Neural crest cell (in vitro differentiated cells): ENCODE measurements around the gene CFDP1. TPM values are rescaled to one million over a fixed set of nuclear protein-coding genes. Genes with fewer than 3 reads are reported as not detected.

ENCODE experiments used
- DNase-seq: peaks from one replicate; pipeline ENCODE4 v3.0.0; 2021; ENCODE audit warnings: low read depth, mixed read lengths, low spot score
- H3K27ac Mint-ChIP-seq: one replicate; pipeline ENCODE4 v1.8.0; 2021; ENCODE audit warnings: mild to moderate bottlenecking, mixed read lengths; ENCODE audit not compliant: unreplicated experiment
- H3K27me3 Mint-ChIP-seq: 2 replicates; pipeline ENCODE4 v1.8.0; 2021; ENCODE audit warnings: low read depth, mild to moderate bottlenecking, mixed read lengths
- H3K36me3 Mint-ChIP-seq: 2 replicates; pipeline ENCODE4 v1.8.0; 2021; ENCODE audit warnings: low read depth, mild to moderate bottlenecking, mixed read lengths
- H3K4me1 Mint-ChIP-seq: 2 replicates; pipeline ENCODE4 v1.8.0; 2021; ENCODE audit warnings: mixed read lengths
- H3K4me3 Mint-ChIP-seq: one replicate; pipeline ENCODE4 v1.8.0; 2021; ENCODE audit warnings: mild to moderate bottlenecking, mixed read lengths
- H3K9me3 Mint-ChIP-seq: 2 replicates; pipeline ENCODE4 v1.8.0; 2021; ENCODE audit warnings: mixed read lengths
- CTCF ChIP-seq: fragments of 200-600 bp; sonication (generic); conservative IDR thresholded peaks from 2 replicates; pipeline ENCODE4 v1.5.0; 2021; ENCODE audit warnings: antibody characterized with exemption, mild to moderate bottlenecking
- total RNA-seq: library from RNA; stranded (reverse); gene quantifications from 2 replicates; pipeline ENCODE4 v1.2.1, GENCODE V29; 2021

The CFDP1 gene
- total RNA-seq, 1 donor from 2014 or later, result 99.8 TPM

- H3K36me3 Mint-ChIP-seq, result no peaks in the 10 kb centered on the region
- H3K27ac Mint-ChIP-seq, result no peak overlapping the region
- peaks cover 57% of the 10 kb centered on the region for H3K4me1 Mint-ChIP-seq
- H3K4me3 Mint-ChIP-seq, result peak overlapping the region; percentile 70
- no peak for DNase-seq
- H3K9me3 Mint-ChIP-seq, result no peaks in the 10 kb centered on the region
- no peak for TF ChIP-seq CTCF
- no peaks in the 10 kb centered on the region for H3K27me3 Mint-ChIP-seq
Measured at GRCh38 chr16:75261590-75262078, 171.7 kb downstream of the CFDP1 start.

- peaks cover 53% of the 10 kb centered on the region for H3K4me1 Mint-ChIP-seq
- TF ChIP-seq CTCF, result no peak
- peak overlapping the region; percentile 54 for H3K4me3 Mint-ChIP-seq
- no peaks in the 10 kb centered on the region for H3K36me3 Mint-ChIP-seq
- no peaks in the 10 kb centered on the region for H3K27me3 Mint-ChIP-seq
- H3K27ac Mint-ChIP-seq, result no peak overlapping the region
- H3K9me3 Mint-ChIP-seq, result no peaks in the 10 kb centered on the region
- DNase-seq, result no peak
Measured at GRCh38 chr16:75260851-75261589, 172.3 kb downstream of the CFDP1 start.

- peaks cover 47% of the 10 kb centered on the region for H3K4me1 Mint-ChIP-seq
- no peaks in the 10 kb centered on the region for H3K9me3 Mint-ChIP-seq
- H3K27ac Mint-ChIP-seq, result no peak overlapping the region
- no peak for TF ChIP-seq CTCF
- peak overlapping the region; percentile 65 for H3K4me3 Mint-ChIP-seq
- no peaks in the 10 kb centered on the region for H3K27me3 Mint-ChIP-seq
- H3K36me3 Mint-ChIP-seq, result no peaks in the 10 kb centered on the region
- DNase-seq, result no peak
Measured at GRCh38 chr16:75258807-75259141, 174.5 kb downstream of the CFDP1 start.

GRCh38 chr16:75257886-75258806 is 175.2 kb downstream of the CFDP1 start:
- DNase-seq, result no peak
- no peak for TF ChIP-seq CTCF
- Mint-ChIP-seq H3K4me1 (peaks cover 50% of the 10 kb centered on the region), H3K4me3 (peak overlapping the region; percentile 48), H3K27me3 (no peaks in the 10 kb centered on the region), H3K36me3 (no peaks in the 10 kb centered on the region), H3K9me3 (no peaks in the 10 kb centered on the region), H3K27ac (no peak overlapping the region)

GRCh38 chr16:75256696-75257343 is 176.5 kb downstream of the CFDP1 start:
- H3K4me1 Mint-ChIP-seq, result peaks cover 47% of the 10 kb centered on the region
- peak overlapping the region; percentile 48 for H3K4me3 Mint-ChIP-seq
- H3K36me3 Mint-ChIP-seq, result no peaks in the 10 kb centered on the region

More at GRCh38 chr16:75256696-75257343, 176.5 kb downstream of the CFDP1 start:
- Mint-ChIP-seq H3K27me3 (no peaks in the 10 kb centered on the region), H3K27ac (peak overlapping the region; percentile 84), H3K9me3 (no peaks in the 10 kb centered on the region)
- DNase-seq, result no peak
- no peak for TF ChIP-seq CTCF
